SK-N-SH treated with all-trans-retinoic acid at 6 μM for 48 hours (cell line): ENCODE results near the gene ZNF148.

ENCODE experiments used
- ARNTL ChIP-seq: fragments of 450-650 bp; formaldehyde crosslinking; IDR thresholded peaks from 2 replicates; pipeline ENCODE4 v1.5.0; 2020; ENCODE audit warnings: low read depth, mild to moderate bottlenecking, moderate library complexity, borderline replicate concordance
- BACH2 ChIP-seq: fragments of 250-450 bp; sonication (Bioruptor Pico); IDR thresholded peaks from 2 replicates; pipeline ENCODE4 v1.9.0; 2021; ENCODE audit warnings: mild to moderate bottlenecking, borderline replicate concordance
- CSDC2 ChIP-seq: fragments of 250-450 bp; sonication (Bioruptor Pico); IDR thresholded peaks from 2 replicates; pipeline ENCODE4 v1.5.0; 2020; ENCODE audit warnings: mild to moderate bottlenecking, moderate library complexity
- CSRNP3 ChIP-seq: fragments of 250-450 bp; sonication (Bioruptor Pico); IDR thresholded peaks from 2 replicates; pipeline ENCODE4 v1.5.1; 2021; ENCODE audit warnings: mild to moderate bottlenecking, moderate library complexity
- OSR1 ChIP-seq: fragments of 250-450 bp; sonication (Bioruptor Pico); IDR thresholded peaks from 2 replicates; pipeline ENCODE4 v1.8.0; 2022; ENCODE audit warnings: moderate library complexity, mild to moderate bottlenecking, inconsistent platforms
- PATZ1 ChIP-seq: fragments of 250-450 bp; sonication (Bioruptor Pico); IDR thresholded peaks from 2 replicates; pipeline ENCODE4 v1.8.0; 2020; ENCODE audit warnings: mild to moderate bottlenecking, moderate library complexity, borderline replicate concordance
- POU6F1 ChIP-seq: fragments of 250-450 bp; sonication (Bioruptor Pico); IDR thresholded peaks from 2 replicates; pipeline ENCODE4 v1.8.0; 2021; ENCODE audit warnings: low read depth, mild to moderate bottlenecking, moderate library complexity, borderline replicate concordance
- PPARA ChIP-seq: fragments of 250-450 bp; sonication (Bioruptor Pico); IDR thresholded peaks from 2 replicates; pipeline ENCODE4 v1.5.0; 2020; ENCODE audit warnings: mild to moderate bottlenecking, borderline replicate concordance
- RARB ChIP-seq: fragments of 250-450 bp; sonication (Bioruptor Pico); IDR thresholded peaks from 2 replicates; pipeline ENCODE4 v1.8.0; 2021; ENCODE audit warnings: mild to moderate bottlenecking, moderate library complexity
- TOX ChIP-seq: fragments of 250-450 bp; sonication (Bioruptor Pico); IDR thresholded peaks from 2 replicates; pipeline ENCODE4 v1.8.0; 2021; ENCODE audit warnings: mild to moderate bottlenecking, moderate library complexity, borderline replicate concordance
- ZC3H10 ChIP-seq: fragments of 250-450 bp; sonication (Bioruptor Pico); IDR thresholded peaks from 2 replicates; pipeline ENCODE4 v1.5.1; 2021; ENCODE audit warnings: mild to moderate bottlenecking, moderate library complexity
- ZFP30 ChIP-seq: fragments of 450-650 bp; formaldehyde crosslinking; IDR thresholded peaks from 2 replicates; pipeline ENCODE4 v1.5.0; 2022; ENCODE audit warnings: mild to moderate bottlenecking, moderate library complexity
- ZNF565 ChIP-seq: fragments of 450-650 bp; formaldehyde crosslinking; conservative IDR thresholded peaks from 2 replicates; pipeline ENCODE4 v1.5.0; 2020; ENCODE audit warnings: low read depth, mild to moderate bottlenecking, moderate library complexity

- TF ChIP-seq PATZ1 (no peak), TOX (no peak), RARB (CRISPR knock-in tag) (no peak), ZNF565 (CRISPR knock-in tag) (no peak), POU6F1 (CRISPR knock-in tag) (no peak), BACH2 (CRISPR knock-in tag) (no peak), ZFP30 (CRISPR knock-in tag) (no peak), CSDC2 (CRISPR knock-in tag) (no peak), PPARA (CRISPR knock-in tag) (no peak), ZC3H10 (CRISPR knock-in tag) (no peak), OSR1 (CRISPR knock-in tag) (no peak), ARNTL (CRISPR knock-in tag) (no peak), CSRNP3 (no peak)
Observed at GRCh38 chr3:125194061-125194848, 180.9 kb downstream of the ZNF148 start.
